ENCODE data around the gene CHI3L2. TPM values are rescaled to one million over a fixed set of nuclear protein-coding genes. Genes with fewer than 3 reads are reported as not detected.

CHI3L2 gene
- total and polyA plus RNA-seq, 12 donors, result 0.33 to 9.1 (median 2.7) TPM; not detected in 1

GRCh38 chr1:111204983-111205713, 22.4 kb upstream of the CHI3L2 start:
- no peaks in the 10 kb centered on the region for H3K27me3 ChIP-seq
- intact Hi-C loops (cut with DNase I), result no loop called here
- H3K36me3 ChIP-seq (replicated peaks in 1 of 2), result no peaks in the 10 kb centered on the region
- H3K4me1 ChIP-seq (replicated peaks in 1 of 2), result peaks cover 5 to 33% of the 10 kb centered on the region in 2 donors
- TF ChIP-seq CTCF (IDR thresholded peaks at IDR 0.05), result no peak
- no peak for TF ChIP-seq POLR2A (IDR thresholded peaks at IDR 0.05)
- no peaks in the 10 kb centered on the region for H3K9me3 ChIP-seq (replicated peaks in 1 of 3)
- H3K27ac ChIP-seq, result peak overlapping the region in 3 of 5 donors; percentile 57 to 91 (median 84)
- WGBS, 4 donors, result 57 to 61% (median 60%) methylated on average over 9 of the region's 9 CpGs
- peak overlapping the region in 1 of 4 donors; percentile 81 for H3K4me3 ChIP-seq
- no peak for DNase-seq

- TF ChIP-seq CTCF (IDR thresholded peaks at IDR 0.05) (no peak), POLR2A (IDR thresholded peaks at IDR 0.05) (no peak)
- Histone ChIP-seq H3K36me3 (replicated peaks in 1 of 2) (no peaks in the 10 kb centered on the region), H3K27ac (peak overlapping the region in 1 of 5 donors; percentile 91), H3K4me3 (no peak overlapping the region), H3K4me1 (replicated peaks in 1 of 2) (peaks cover 0 to 27% of the 10 kb centered on the region in 2 donors), H3K9me3 (replicated peaks in 1 of 3) (no peaks in the 10 kb centered on the region), H3K27me3 (no peaks in the 10 kb centered on the region)
- DNase-seq, result no peak
- WGBS, 4 donors, result 54 to 72% (median 65%) methylated on average over 2 of the region's 2 CpGs
- intact Hi-C loops (cut with DNase I), result no loop called here
Observed at GRCh38 chr1:111205714-111206050, 21.8 kb upstream of the CHI3L2 start.

GRCh38 chr1:111208921-111209320, 18.6 kb upstream of the CHI3L2 start:
- Histone ChIP-seq H3K36me3 (replicated peaks in 1 of 2) (no peaks in the 10 kb centered on the region), H3K27ac (no peak overlapping the region), H3K4me1 (replicated peaks in 1 of 2) (peaks cover 19% of the 10 kb centered on the region in 2 donors), H3K4me3 (no peak overlapping the region), H3K27me3 (no peaks in the 10 kb centered on the region), H3K9me3 (replicated peaks in 1 of 3) (no peaks in the 10 kb centered on the region)
- 63 to 71% (median 70%) methylated on average over 1 of the region's 1 CpG for WGBS, 4 donors
- no peak for DNase-seq
- TF ChIP-seq POLR2A (IDR thresholded peaks at IDR 0.05) (no peak), CTCF (IDR thresholded peaks at IDR 0.05) (no peak)
- intact Hi-C loops (cut with DNase I), result no loop called here

GRCh38 chr1:111209622-111210021, 17.9 kb upstream of the CHI3L2 start:
- Histone ChIP-seq H3K9me3 (replicated peaks in 1 of 3) (no peaks in the 10 kb centered on the region), H3K4me1 (replicated peaks in 1 of 2) (peaks cover 18 to 19% of the 10 kb centered on the region in 2 donors), H3K27me3 (no peaks in the 10 kb centered on the region), H3K4me3 (no peak overlapping the region), H3K27ac (no peak overlapping the region), H3K36me3 (replicated peaks in 1 of 2) (no peaks in the 10 kb centered on the region)
- no peak for DNase-seq
- intact Hi-C loops (cut with DNase I), result no loop called here
- TF ChIP-seq POLR2A (IDR thresholded peaks at IDR 0.05) (no peak), CTCF (IDR thresholded peaks at IDR 0.05) (no peak)
- 76 to 96% (median 94%) methylated on average over 4 of the region's 4 CpGs for WGBS, 4 donors

All from adrenal gland (tissue), 12 donors.